ENCODE data around the gene SEC22A.

The SEC22A gene

DNA sequence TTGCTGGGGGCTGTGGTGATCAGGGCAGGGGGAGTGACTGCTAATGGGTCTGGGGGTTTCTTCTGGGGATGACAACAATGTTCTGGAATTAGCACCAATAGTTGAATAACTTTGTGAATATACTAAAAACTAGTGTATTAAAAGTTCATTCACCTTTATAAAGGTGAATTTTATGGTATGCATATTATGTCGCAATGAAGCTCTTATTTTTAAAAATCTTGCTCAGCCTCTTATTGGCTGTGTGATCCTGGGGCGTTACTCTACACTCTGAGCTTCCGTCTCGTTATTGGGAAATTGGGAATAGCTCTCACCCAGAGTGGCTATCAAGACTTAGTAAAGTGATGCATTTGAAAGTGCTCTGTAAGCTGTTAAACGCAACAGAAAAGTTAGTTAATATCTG is 105.3 kb downstream of the SEC22A start:
- no peak for DNase-seq (ENCODE audit: low spot score)

DNA sequence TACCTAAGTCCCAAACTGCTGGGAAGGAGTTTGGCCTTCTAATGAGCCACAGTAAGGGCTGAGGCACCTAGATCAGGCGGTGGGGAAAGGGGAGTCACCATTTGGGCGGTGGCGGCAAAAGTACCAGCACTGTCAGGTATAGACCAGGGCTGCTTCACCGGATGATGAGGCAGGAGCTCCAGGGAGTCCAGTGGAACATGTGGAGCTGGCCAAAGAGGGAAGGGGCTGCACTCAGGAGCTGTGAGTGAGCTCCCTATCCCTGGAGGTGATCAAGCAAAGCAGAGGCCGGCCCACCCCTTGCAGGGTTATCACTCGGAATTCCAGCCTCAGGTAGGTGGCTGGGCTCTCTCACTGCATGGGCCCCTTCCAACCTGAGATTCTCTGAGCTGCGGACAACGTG is 108.4 kb downstream of the SEC22A start:
- no peak for DNase-seq (ENCODE audit: low spot score)

DNA sequence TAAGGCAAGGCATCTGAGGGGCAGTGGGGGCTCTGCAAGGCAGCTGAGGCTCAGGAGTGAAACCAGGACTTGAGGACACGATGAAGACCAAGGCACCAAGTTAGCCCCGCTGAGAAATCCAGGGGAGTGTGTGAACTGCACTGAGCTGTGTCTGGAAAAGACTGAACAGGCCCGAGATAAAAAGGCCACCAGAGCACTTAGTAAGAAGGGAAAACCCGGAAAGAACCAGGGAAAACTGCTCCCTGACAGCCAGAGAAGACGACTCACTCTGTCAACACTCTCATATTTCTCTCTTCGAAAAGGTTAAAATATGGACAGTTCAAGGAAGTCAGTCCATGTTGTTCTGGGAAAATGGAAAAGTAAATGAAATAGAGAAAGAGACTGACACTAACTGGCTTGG is 109.0 kb downstream of the SEC22A start:
- DNase-seq (ENCODE audit: low spot score): no peak

DNA sequence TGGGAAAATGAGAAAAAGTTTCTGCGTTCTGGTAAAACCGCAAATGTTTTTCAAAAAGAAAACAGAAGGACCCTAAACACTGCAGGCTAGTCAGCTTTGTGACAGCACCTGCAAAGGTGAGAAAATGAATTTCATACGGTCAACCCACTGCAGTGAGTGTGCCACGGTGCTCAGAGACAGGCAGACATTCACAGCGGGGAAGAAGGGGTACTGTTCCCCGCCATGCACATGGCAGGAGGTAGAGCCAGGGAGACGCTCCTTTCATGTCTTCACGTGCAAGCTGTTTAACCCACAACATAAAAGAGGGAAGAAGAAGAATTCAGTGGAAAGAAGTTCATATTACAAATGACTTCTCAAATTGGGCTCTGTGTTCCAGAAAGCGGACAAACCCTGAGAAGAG is 109.5 kb downstream of the SEC22A start:
- no peak for DNase-seq (ENCODE audit: low spot score)

DNA sequence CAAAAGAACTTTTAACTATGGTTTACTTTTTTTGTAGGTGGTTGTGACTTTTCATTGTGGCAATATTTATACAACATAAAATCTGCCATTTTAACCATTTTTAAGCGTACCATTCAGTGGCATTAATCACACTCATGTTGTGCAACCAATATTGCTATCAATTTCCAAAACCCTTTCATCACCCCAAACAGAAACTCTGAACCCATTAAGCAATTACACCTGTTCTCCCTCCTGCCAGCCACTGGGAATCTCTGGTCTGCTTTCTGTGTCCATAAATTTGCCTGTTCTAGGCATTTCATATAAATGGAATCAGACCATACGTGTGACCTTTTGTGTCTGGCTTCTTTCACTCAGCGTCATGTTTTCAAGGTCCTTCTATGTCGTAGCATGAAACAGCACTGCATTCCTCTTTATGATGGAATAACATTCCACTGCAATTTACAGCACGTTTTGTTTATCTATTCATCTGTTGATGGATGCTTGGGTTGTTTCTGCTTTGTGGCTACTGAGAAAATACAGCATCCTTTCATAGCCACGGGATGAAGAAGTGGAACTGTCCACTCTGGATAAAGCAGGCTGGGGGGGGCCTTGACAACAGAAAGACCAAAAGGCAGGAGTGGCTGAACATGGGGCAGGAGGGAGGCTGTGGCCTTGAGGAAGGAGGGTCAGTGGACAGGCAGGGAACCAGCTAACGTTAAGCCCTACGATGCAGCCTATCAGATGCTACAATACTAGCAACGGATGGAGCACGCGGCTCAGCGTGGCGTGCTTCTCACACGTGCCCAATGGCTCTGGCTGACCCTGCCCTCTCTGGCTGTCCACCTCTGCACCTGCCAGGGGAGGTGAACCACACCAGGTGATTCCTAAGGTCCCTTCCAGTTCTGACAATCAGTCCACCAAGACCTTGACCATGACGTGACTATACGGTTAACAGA is 110.9 kb downstream of the SEC22A start:
- DNase-seq (ENCODE audit: low spot score): no peak

DNA sequence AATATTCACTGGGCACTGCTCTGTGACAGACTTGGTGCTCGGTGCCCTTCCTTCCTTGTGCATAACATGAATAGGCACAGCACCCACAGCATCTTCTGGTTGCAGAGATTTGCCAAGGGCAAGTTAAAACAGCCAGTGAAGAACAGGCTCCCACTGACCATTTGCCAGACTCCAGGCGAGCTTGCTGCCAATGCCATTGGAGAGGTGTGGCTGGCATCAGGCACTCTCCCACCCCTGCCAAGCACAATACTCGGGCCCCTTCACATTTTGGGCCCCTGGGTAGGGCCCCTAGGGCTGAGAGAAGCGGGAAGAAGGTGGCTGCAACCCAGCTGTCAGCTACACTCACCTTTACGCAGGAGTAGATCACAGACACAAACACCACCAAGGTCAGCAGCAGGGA is 112.1 kb downstream of the SEC22A start:
- DNase-seq (ENCODE audit: low spot score): no peak

DNA sequence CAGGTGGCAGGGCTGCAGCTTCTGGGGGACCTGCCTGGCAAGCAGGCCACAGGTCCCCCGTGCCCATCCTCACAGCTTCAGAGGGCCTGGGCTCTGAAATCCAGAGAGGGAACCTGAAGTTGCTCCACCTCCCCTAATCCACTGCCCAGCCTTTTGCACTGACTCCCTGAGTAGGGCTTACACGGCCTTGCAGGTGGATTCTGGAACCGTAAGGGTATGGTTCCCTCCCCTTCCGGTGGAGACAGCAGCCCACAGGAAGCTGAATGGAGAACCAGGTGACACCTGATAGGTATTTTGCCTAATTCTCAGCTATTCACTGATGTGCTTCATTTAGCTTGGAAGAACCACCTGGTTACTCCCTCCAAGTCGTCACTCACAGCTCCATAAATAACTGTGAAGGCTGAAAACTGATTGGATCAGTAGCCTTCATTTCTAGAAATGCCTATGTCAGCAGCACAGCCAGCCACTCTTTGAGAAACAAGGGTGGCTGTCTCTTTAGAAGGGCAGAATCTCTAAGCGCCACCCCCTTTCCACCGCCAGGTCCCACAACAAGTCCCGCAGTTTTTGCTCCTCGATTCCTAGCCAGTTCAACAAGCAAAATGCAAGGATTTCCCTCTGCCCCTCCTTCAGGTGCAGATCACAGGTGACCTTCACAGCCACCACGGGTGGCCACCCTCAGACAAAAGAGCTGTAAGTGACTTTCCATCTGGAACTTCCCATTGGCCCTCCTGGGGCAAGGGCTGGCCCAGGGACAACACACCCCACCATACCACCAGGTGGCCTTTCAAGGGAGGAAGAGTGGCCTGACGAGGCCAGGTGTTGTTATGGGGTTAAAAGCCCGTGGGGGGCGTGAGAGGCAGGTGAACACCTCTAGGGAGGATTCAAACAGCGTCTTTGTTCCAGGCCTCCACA is 112.9 kb downstream of the SEC22A start:
- DNase-seq (ENCODE audit: low spot score): no peak

DNA sequence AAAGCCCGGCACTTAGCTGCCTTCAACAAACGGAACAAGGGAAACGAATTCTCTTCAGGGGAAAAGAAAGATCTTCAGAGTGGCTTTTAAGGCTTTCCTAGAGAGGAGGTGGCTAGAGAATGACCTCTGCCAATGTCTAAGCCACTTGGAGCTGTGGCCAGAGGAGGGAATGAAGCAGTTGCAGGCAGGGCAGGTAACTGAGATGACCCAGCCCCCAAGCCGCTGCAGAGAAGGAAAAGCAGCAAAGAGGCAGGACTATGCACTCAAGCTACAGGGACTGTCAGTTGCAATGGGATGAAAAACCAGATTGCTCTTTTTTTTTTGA is 113.5 kb downstream of the SEC22A start:
- DNase-seq (ENCODE audit: low spot score): no peak

DNA sequence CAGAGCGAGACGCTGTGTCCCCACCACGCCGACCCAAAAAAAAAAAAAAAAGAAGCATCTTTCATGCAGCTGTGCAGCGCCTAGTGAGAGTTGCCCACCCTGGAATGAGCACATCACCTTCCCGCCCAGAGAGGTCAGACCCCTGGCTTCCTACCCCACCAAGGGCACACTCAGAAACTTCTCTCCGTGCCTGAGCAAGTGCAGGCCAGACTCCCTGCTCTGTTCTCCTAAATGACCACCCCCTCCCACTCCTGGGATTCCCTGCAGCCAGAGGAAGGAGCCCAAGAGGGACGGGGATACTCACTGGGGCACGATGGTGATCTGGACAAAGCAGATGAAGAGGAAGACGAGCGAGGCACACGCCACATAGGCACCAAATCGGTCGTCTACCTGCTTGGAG is 116.0 kb downstream of the SEC22A start:
- no peak for DNase-seq (ENCODE audit: low spot score)

DNA sequence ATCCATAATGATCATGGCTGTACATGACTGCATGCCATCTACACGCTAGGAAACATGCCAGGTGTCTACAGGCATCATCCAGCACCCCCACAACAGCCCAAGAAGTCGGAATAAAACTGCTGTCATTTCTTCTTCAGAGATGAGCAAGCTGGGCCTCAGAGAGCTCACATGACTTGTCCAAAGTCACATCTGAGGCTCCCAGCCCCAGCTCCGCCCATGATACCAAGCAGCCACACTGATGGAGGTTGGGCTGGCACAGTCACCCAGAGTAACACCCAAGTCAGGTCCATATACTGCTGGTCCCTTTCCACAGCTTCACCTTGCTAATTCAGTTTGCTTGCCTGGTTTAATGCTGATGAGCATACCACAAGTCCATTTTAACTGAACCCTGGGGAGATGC is 116.6 kb downstream of the SEC22A start:
- peak; percentile 49 for DNase-seq (ENCODE audit: low spot score)

DNA sequence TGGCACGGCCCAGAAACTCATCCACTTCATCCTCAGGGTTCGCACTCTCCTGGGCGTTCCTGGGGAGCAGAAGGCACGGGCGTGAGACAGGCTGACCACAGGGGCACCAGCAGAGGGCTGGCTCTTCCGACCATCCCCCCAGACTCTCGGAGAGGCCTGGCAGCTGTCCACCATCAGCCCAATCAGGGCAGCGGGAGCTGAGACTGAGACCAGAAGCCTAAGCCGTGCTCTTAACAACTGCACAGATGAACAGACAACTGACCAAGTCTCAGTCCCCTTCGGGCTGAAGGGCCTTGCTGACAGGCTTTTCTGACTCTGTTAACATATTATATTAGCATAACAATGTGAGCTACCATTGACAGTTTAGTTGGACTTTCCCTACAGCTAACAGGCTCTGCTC is 118.0 kb downstream of the SEC22A start:
- DNase-seq (ENCODE audit: low spot score): no peak

DNA sequence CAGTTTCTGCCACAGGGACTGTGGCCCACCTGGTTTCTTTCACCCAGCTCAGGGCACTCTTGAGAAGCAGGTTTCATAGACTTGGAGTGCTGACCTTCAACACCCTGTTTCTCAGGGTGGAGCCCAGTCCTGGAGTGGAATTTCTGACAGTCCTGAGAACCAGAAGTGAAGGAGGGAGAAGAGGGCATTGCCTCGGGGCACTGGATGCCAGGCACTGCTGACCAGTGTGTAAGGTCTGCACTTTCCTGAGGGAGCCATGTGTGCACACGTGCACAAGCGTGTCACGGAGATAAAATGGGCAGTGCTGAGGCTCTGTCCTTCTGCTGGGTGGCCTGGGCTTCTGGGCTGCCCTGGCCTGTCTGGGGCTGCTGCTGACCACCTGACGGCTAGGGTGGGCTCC is 118.5 kb downstream of the SEC22A start:
- DNase-seq (ENCODE audit: low spot score): no peak

DNA sequence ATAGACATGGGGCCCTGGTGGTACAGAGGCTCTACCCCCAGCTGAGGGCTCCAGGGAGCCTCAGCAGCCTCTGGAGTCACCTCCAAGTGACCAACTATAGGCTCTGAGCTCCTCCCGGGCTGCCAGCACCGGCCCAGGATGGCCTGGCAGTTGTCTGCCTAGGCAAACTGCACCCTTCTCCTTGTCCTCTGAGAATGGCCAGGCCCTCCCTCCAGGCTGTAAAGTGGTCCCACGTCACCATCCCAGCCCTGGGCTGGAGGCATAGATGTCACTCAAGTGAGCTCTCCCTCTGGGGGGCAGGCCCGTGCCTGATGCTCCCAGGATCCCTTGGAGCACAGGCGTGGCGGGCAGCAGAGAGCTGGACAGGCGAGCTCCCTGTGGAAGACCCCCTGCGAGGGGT is 120.1 kb downstream of the SEC22A start:
- no peak for DNase-seq (ENCODE audit: low spot score)

DNA sequence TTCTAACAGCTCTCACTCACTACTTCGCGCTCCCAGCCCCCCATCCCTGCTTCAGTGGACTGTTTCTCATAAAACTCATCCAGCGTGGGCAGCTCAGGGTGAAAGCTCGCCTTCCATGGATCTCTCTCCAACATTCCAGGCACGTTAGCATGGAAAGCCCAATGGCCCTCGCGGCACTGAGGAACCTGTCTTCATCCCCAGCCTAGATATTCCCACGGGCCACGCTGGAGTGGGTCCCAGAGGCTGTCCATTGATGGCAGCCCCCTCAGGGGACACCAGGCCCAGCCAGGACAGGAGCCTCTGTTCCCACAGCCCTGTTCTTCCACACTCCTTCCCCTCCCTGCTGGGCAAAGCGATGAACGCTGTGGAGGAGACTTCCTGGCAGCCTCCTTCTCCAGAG is 121.1 kb downstream of the SEC22A start:
- DNase-seq (ENCODE audit: low spot score): no peak

Data from hematopoietic multipotent progenitor cell treated with erythropoietin and hydrocortisone succinate and interleukin-3 and kit ligand, for 15 days (in vitro differentiated cells).